GM19023 (cell line): ENCODE results near the gene MYPOP.

ENCODE experiments used
- ATAC-seq: cut with Tn5 transposase; IDR thresholded peaks from one replicate; pipeline ENCODE4 v1.9.1; 2021; ENCODE audit warnings: mild to moderate bottlenecking, moderate library complexity; ENCODE audit not compliant: unreplicated experiment

Gene MYPOP, protein sequence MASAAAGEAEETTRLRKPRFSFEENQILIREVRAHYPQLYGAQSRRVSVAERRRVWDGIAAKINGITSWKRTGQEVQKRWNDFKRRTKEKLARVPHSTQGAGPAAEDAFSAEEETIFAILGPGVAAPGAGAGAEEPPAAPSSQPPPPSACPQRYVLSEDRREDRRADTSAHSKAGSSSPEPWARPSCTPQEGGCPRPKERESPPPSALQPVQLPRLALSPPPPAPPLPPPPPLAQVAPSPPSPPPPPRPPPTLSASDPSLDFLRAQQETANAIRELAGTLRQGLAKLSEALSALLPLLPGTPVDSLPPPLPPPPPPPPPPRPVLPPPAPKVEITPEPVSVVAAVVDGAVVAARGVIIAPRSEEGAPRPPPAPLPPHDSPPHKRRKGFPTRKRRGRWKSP

DNA sequence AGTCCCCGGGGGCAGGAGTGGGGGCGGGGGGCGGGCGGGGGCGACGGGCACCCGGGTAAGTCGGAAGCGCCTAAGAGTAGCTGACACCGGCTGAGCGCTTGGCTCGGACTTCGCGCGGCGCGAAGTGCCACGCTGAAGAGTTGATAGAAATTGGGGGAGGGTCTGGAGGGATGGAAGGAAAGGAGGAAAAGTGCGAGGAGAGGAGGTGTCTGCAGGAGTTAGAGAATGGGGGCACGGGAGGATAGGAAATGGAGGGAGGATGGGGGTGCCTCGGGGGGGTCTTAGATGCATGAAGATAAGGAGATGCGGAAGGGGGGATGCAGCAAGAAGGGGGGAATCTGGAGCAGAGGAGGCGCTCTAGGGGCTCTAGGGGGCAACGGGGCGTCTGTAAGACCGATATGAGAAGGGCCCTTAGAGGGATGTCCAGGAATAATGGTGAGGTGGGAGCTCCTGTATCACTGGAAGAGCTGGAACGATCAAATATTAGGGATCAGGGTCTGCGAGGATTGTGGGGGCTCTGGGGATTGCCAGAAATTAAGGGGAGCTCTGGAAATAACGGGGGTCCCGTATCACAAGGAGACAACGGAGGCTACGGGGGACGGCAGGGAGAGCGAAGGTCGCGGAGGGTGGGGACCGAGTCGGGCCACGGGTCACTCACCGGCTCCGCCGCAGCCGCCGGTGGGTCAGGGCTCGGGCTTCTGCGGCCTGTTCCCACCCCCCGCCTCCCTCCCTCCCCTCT, at the start of gene MYPOP:
Gene MYPOP, minus strand, starts transcription at position 702 of the 739 bp plus-strand sequence. CDS start 840 bp downstream, outside the sequence.
- ATAC-seq: no peak

DNA sequence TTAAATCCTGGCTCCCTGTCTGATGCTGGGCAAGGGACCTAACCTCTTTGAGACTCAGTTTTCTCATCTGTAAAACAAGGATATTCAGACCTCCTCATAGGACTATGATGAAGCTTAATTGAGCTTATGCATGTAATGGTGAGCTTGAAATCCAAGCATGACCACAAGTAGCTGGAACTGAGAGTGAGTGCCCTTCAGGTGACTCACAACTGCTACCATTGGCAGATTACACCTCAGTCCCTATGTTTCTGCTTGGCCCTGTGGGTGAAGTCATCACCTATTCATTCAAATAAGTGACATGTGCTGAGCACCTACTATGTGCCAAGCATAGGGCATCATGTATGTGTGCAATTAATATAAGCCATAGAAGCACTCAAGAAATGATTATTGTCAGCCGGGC, 45.5 kb upstream of the MYPOP start:
- ATAC-seq: no peak

DNA sequence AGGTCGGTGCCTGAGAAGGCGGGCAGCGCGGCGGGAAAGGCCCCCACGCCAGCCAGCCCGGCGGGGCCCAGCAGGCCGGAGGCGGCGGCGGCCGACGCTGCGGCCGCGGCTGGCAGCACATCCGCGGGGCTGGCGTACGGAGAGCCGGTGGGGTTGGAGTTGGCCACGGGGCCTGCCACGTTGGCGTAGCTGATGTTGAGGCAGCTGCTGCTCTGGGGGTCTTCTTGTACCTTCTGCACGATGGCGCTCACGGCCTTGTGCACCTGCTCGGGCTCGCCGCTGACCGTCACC, 38.0 kb upstream of the MYPOP start:
- no peak for ATAC-seq

DNA sequence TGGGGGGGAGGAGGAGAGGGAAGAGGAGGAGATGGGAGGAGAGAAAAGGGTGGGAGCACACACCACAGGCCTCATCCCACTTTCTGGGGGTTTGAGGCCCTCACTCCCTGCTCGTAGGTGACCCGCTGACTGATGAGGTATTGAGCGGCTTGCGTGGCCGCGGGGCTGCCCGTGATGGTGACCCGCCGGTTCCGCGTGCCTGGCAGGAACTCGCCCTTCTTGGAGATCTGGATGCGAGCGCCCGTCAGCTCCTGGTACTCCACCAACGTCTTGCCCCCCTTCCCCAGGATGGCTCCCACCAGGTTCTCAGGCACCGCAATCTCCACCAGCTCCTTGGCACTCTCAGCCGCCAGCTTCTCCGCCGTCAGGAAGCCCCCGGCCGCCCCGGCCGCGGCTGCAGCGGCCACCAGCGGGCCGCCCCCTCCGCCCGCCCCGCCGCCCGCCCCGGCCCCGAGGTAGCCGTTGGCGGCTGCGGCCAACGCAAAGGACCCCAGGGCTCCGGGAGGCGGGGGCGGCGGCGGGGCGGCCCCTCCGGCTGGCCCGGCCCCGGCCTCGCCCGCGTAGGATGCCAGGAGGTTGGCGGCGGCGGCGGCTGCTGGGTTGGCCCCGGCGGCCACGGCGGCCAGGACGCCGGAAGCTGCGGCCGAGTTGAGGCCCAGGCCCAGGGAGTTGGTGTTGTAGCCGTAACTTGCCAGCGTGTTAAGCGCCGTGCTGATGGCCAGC, 37.5 kb upstream of the MYPOP start:
- no peak for ATAC-seq

DNA sequence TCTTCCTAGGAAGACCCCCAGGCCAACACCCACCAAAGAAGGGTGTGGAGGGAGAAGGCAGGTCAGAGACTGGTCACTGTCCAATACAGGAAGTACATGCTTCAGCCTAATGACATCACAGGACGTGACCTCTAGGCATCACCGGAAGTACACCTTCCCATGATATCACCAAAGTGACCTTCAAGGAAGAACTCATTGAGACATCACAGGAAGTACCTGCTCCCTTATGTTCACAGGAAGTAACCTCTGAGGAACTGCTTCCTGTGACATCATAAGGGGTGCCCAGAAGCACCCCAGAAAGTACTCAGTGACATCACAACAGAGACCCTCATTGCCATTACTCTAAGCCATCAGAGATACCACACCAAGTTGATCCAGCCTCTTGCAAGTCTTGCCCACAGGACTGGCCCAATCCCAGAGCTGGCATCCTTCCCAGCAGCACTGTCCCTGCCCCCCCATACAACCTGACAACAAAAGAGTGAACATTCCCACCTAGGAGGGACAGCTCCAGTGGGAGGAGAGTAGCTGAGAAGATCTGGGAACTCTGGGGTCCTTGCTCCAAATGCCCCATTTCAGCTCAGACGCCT, 36.4 kb upstream of the MYPOP start:
- ATAC-seq: no peak

DNA sequence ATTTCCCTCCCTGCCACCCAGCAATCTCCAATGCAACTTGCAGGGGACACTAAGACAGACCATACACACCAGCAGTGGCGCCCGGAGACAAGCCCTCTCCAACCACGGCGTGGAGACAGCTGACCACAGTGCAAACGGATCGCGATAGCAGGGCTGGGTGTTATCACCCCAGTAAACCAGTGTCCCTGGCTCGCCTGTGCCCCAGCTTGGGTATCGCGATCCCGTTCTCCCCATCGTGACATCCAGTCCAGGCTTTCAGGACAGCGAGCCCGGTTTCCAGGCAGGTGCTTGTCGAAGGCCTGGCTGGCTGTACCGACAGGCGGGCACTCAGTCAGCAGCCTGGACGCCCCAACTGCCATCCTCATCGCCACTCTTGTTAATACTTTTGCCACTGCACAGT, 32.9 kb upstream of the MYPOP start:
- no peak for ATAC-seq

DNA sequence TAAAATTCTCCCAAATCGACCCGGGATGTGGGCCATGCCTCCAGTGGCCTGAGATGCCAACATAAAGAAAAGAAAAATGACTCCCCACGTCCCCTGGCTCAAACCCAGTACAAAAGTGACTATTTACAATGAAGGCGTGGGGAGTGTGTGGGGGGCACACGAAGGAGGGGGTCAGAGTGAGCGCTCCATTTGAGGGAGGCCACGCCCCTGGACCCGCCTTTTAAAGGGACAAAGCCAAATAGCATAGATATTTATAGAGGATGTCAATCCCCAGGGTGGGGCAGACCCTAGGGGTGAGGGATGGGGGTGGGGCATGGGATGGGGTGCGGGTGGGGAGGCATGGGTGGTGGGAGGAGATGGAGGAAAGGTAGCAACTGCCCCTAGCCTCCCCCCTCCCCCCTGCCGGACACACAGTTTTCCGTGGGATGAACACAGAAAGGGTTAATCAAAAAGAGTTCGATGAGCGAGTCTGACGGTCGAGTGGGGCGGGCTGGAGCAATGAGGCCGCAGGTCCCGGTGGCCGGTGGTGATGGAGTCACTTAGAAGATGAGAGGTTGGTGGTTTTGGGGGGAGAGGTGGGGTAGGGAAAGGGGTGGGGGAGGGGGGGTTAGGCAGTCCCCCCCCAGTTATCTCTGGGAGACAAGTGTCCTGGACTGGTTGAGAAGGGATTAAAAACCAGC, 32.3 kb upstream of the MYPOP start:
- no peak for ATAC-seq

DNA sequence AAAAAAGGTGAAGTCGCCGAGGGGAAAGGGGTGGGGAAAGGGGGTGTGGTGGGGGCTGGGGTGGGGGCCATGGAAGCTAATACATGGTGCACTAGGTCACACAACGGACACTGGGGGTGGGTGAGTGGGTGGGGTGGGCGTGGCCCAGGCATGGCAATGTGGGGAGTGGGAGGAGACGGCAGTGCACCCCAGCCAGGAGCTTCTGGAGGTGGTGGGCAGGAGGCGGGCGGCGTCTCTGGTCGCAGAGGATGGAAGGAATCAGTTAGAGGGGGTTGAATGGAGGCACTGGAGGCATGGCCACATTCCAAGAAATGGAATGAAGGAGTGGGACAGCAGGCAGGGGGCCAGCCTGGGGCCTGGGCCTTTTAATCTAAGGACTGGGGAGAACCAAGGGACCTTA, 31.3 kb upstream of the MYPOP start:
- ATAC-seq: no peak

DNA sequence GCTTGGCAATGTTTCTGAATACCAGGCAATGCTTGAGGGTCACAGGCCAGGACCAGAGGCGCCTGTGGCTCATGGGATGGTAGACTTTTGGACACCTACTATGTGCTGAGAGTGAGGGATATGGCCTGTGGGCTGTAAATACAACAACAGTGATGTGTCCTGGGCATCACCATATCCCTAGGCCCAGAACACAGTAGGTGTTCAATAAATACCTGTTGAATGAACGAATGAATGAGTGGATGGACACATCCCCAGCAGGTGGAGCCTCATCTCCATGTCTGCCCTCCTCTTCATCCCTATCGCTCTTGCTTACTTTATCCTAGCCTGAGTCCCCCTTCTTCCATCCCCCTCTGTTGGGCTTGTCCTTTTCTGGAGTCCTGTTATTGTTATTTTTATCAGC, 28.6 kb upstream of the MYPOP start:
- no peak for ATAC-seq

DNA sequence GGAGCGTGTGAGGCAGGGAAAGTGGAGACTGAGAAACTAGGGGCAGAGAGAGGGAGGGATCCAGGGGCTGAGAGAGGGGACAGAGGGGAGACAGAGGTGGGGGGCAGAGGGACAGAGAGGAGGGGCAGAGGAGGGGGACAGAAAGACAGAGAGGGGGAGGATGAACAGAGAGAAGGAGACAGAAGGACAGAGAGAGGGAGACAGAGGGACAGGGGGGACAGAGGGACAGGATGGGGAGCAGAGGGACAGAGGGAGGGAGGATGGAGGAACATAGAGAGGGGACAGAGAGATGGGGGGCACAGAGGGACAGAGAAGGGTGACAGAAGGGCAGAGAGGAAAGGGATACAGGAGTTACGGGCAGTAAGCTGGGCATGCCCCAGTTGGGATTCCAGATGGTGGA, 26.8 kb upstream of the MYPOP start:
- ATAC-seq: no peak

DNA sequence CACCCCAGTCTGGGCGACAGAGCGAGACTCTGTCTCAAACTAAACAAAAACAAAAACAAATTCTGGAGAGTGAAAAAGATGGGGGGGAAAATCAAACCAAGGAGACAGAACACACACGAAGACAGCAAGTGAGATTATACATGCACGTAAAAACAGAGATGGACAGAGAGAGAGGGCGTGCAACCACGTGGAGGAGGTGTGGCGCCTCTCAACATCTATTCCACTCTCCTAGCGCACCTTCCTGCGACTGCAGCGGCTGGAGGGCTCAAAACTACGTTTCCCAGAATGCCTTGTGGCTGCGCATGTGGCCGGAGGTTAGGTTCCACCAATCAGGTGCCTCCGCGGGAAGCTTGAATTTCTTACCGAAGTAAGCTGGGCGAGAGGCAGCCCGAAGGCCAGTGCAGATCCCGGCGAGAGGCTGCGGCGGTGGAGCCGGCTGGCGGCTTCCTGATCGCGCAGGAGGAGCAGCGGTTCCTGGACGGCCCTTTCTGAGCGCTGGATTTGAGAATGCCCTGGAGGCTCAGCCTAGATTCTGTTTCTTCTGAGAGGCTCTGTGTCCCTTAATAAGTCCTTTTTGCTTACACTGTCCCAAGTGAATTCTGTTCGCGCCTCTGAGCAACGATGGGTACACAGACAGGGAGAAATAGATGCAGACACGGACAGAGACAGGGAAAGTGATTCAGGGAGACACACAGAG, 25.3 kb upstream of the MYPOP start:
- ATAC-seq: no peak

DNA sequence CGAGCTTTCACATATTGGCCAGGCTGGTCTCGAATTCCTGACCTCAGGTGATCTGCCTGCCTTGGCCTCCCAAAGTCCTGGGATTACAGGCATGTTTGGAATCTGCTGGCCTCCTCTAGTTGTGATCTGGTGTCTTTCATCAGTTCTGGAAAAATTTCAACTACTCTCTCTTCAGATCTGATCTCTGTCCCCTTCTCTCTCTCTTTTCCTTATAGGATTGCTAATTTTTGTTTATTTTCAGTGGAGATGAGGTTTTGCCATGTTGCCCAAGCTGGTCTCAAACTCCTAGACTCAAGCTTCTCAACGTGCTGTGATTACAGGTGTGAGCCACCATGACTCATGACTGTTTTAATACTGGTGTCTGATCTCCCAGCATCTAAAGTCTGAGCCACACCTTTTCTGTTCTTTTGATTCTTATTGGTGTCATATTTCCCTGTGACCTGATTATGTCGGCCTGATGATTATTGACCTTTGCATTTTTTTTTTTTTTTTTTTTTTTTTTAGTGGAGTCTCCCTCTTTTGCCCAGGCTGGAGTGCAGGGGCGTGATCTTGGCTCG, 22.6 kb upstream of the MYPOP start:
- no peak for ATAC-seq

DNA sequence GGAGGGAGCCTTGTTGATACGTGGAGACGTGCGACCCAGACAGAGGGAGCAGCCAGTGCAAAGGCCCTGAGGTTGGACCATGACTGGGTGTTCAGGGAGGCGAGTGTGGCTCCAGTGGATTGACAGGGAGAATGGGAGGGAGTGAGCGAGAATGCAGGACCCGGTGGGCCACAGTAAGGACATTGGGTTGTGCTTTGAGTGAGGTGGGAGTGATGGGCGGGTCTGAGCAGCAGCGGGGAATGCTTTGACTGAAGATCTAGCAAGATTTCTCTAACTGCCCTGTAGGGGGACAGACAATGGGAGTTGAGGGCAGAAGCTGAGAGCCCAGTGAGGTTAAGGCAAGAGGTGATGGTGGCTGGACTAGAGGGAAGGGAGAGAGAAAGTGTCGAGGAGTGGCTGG, 19.9 kb upstream of the MYPOP start:
- no peak for ATAC-seq

DNA sequence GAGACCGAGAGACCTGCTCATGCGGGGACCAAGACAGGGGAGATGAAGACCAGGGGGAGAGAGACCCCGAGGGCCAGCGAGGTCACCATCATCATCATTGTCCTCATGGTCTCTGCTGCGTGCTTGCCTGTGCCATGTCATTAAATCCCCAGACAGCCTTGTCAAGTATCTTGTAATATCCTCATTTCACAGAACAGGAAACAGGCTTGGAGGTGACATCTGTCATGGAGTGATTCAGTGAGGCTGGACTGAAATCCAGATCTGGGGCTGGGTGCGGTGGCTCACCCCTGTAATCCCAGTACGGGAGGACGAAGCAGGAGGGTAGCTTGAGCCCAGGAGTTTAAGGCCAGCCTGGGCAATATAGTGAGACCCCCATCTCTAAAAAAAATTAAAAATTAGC, 18.0 kb upstream of the MYPOP start:
- ATAC-seq: no peak

DNA sequence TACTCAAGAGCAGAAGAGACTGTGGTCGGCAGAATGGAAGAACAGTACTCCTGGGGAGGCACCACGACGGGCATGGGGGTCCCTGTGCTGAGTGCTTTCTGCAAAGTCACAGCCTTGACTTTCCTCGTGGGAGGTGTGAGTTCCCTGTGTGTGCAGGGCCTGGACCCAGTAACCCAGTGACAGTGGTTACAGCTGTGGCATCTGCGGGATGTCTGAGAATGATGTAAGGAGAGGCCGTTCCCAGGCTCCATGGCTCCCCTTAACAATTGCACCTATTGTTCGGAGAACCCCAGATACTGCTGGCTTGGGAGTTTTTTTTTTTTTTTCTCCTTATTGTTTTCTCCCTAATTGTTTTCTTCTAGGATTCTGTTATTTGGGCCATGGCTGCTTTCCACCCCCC, 17.3 kb upstream of the MYPOP start:
- no peak for ATAC-seq

DNA sequence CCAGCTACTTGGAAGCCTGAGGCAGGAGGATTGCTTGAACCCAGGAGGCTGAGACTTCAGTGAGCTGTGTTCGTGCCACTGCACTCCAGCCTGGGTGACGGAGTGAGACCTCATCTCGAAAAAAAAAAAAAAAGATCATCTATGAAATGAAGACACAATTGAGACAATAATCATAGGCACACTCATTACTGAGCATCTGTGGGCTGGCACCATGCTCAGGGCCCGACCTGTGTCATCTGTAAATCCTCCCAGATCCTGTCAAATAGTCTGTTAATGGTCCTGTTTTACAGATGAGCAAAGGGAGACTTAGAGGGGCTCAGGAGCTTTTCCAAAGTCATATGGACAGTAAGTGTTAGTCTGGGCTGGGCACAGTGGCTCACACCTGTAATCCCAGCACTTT, 16.3 kb upstream of the MYPOP start:
- ATAC-seq: no peak

DNA sequence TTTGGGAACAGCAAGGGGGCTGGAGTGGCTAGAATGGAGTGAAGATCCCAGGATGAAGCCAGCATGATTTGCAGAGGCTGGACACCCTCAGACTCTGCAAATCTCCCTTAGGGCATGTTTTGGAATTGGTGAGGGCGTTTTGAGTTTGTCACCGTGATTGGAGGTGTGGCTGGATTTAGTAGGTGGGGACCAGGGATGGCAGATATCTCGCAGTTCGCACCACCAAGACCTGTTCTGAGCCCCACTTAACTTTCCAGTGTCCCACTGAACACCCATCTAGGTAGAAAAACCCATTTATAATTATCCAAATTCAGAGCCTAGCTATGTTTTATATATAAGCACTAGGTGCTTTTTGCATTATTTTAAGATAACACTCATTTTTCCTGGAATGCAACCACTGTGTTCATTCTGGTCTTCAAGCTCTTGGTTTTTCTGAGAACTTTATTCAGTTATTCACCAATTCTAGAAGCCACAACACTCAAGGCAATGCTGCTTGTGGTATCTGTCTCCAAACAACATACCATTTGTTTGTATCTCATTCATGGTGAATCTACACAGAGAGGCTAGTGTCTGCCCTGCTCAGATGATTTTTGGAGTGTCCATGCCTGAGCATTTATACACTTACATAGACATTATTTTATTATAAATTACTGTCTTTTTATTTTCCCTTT, 15.1 kb upstream of the MYPOP start:
- ATAC-seq: no peak

DNA sequence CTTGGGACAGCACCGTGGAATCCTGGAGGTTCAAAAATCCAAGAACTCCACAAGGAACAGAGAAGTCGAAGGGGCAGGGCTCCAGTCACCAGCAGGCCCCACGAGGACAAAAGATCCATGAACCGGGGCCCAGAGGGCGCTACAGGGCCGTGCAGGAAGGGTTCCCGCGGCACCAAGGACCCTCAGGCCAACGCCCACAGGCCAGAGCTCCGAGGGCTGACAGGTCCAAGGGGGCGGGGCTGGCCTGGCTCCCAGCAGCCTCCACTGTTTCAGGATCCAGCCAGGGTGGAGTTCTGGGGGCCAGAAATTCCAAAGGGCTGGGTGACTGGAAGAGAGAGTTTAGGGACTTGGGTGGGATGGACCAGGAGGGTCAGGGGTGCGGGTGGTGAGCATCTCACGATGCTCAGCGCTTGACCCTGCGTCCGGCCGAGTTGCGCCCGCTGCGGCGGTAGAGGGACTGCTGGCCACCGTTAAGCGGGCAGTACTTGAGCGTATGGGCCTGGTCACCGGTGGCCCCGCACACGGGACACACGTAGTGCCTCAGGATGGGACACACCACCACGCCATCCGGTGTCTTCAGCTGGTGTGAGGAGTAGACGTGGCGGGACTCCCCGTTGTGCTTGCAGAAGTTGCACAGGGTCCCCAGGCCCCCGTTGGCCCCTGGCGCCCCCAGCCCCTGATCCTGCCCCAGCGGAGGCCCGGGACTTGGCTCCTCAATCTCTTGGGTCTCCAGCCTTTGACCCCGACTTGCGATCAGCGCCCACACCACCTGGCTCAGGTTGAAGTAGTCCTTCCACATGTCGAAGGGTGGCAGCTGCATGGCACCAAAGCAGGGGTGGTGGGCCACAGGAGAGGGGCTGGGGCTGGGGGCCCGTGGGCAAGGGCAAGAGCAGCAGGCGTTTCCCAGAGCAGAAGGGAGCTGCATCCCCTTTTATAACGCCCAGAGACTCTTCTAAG, 11.7 kb upstream of the MYPOP start, which contains the start of gene NANOS2:
Gene NANOS2, minus strand, starts transcription at position 905 of the 957 bp plus-strand sequence. Its CDS starts 85 bp downstream, at position 820.
- no peak for ATAC-seq
